Spleen (tissue), 11 donors: ENCODE measurements around the gene COL2A1. TPM values are rescaled to one million over a fixed set of nuclear protein-coding genes. Genes with fewer than 3 reads are reported as not detected.

Source experiments
- DNase-seq: peaks from one replicate; pipeline ENCODE4 v3.0.0-alpha.2; 2020
- H3K27ac ChIP-seq, 8 donors: fragments of 200-600 bp; sonication (generic) in 7 of 8; 1 replicate in 4 of 8; 2 replicates in 4 of 8; pipeline versions ENCODE4 v1.5.0 to v1.8.0; 2016 to 2021; ENCODE audit warnings: inconsistent platforms in 4 of 8, mild to moderate bottlenecking in 4 of 8, moderate library complexity in 1 of 8
- H3K27me3 ChIP-seq, 7 donors: fragments of 200-600 bp; sonication (generic) in 6 of 7; replicated peaks in 1 of 7; 1 replicate in 4 of 7; 2 replicates in 3 of 7; pipeline versions ENCODE4 v1.5.0 to v1.8.0; 2016 to 2021; ENCODE audit warnings: inconsistent platforms in 3 of 7, mild to moderate bottlenecking in 1 of 7
- H3K36me3 ChIP-seq, 6 donors: fragments of 200-600 bp; sonication (generic) in 5 of 6; 1 replicate in 4 of 6; 2 replicates in 2 of 6; pipeline versions ENCODE4 v1.5.0 to v1.8.0; 2016 to 2021; ENCODE audit warnings: inconsistent platforms in 2 of 6
- H3K4me1 ChIP-seq, 6 donors: fragments of 200-600 bp; sonication (generic) in 5 of 6; 1 replicate in 3 of 6; 2 replicates in 3 of 6; pipeline versions ENCODE4 v1.5.0 to v1.8.0; 2016 to 2021; ENCODE audit warnings: inconsistent platforms in 3 of 6
- H3K4me3 ChIP-seq, 8 donors: fragments of 200-600 bp; sonication (generic) in 7 of 8; 1 replicate in 4 of 8; 2 replicates in 4 of 8; pipeline versions ENCODE4 v1.5.0 to v1.8.0; 2016 to 2021; ENCODE audit warnings: inconsistent platforms in 4 of 8, mild to moderate bottlenecking in 4 of 8, moderate library complexity in 2 of 8
- H3K9me3 ChIP-seq, 8 donors: fragments of 200-600 bp; sonication (generic) in 7 of 8; 1 replicate in 4 of 8; 2 replicates in 4 of 8; pipeline versions ENCODE4 v1.5.0 to v1.8.0; 2016 to 2021; ENCODE audit warnings: inconsistent platforms in 4 of 8
- CTCF ChIP-seq, 11 experiments: fragments of 200-600 bp in 7 of 11; fragments of 450-650 bp in 4 of 11; sonication (generic) in 4 of 11; IDR thresholded peaks in 8 of 11; conservative IDR thresholded peaks in 3 of 11; 1 replicate in 7 of 11; 2 replicates in 4 of 11; pipeline versions ENCODE4 v1.4.0 to v1.8.0; 2016 to 2021; ENCODE audit warnings: antibody characterized with exemption in 11 of 11, inconsistent platforms in 4 of 11, mild to moderate bottlenecking in 1 of 11
- POLR2A ChIP-seq, 3 donors: fragments of 450-650 bp; IDR thresholded peaks; one replicate each; pipeline ENCODE4 v1.5.1; 2017; ENCODE audit warnings: antibody characterized with exemption in 3 of 3, mild to moderate bottlenecking in 1 of 3
- POLR2AphosphoS5 ChIP-seq, 3 donors: sonication (generic); formaldehyde crosslinking; IDR thresholded peaks; one replicate each; pipeline ENCODE4 v1.5.1; 2017; ENCODE audit warnings: antibody characterized with exemption in 3 of 3
- WGBS, 5 donors: extraction: QIAGEN DNeasy Blood & Tissue Kit in 3 of 5; methylation state at CpG; one replicate each; pipeline versions ENCODE4 v1.1.5 to v1.1.7; 2013 to 2018; 5-methylcytosine and 5-hydroxymethylcytosine counted together
- intact Hi-C: fragments of 100-400 bp; cut with DNase I; formaldehyde crosslinking; loops from one replicate; pipeline ENCODE4 v1.15.0; 2023; ENCODE audit warnings: low total_unique reads
- polyA plus RNA-seq, 3 donors: library from polyadenylated mRNA; stranded (reverse); fragments of 200-250 nt; gene quantifications; one replicate each; pipeline ENCODE4 v1.2.1, GENCODE V29; 2013
- total RNA-seq, 7 donors: library from RNA; depleted of rRNA in 3 of 7; stranded (reverse); fragments of >200 nt in 3 of 7; fragmentation: NEBNext Ultra II Directional in 4 of 7; extraction: Animal tissue kit (Norgen Biotek cat#: 25700) in 4 of 7; gene quantifications; one replicate each; pipeline versions ENCODE4 v1.1.0 to v1.2.1, GENCODE V29; 2016 to 2021
- donor health status: healthy with polysubstance abuse.
- donor health status: DM: no; HTN: no; CAD: no; lungs with moderate emphysema.
- donor health status: DM: no; HTN: no; CAD: no.
- donor health status: Bipolar disorder and iron deficiency.
- donor health status: healthy.
- donor health status: DM: no; HTN: no; CAD: no.
- donor health status: DM: yes; HTN: yes; CAD: no.

Gene COL2A1
- total and polyA plus RNA-seq, 10 donors: 0.37 to 0.49 (median 0.47) TPM; not detected in 7

- intact Hi-C loops: no loop called here
- WGBS, 5 donors: 78 to 87% (median 85%) methylated on average over 3 of the region's 3 CpGs
- TF ChIP-seq CTCF (IDR thresholded peaks at IDR 0.05 in 8 of 11, conservative IDR thresholded peaks at IDR 0.05 in 3 of 11) (no peak), POLR2A (IDR thresholded peaks at IDR 0.05) (no peak), POLR2AphosphoS5 (IDR thresholded peaks at IDR 0.05) (no peak)
- no peak for DNase-seq
- no peaks in the 10 kb centered on the region for H3K27me3 ChIP-seq
- peaks cover 0 to 65% (median 18%) of the 10 kb centered on the region in 6 donors for H3K36me3 ChIP-seq
- H3K27ac ChIP-seq: no peak overlapping the region
- H3K9me3 ChIP-seq: no peaks in the 10 kb centered on the region
- peaks cover 3 to 32% (median 17%) of the 10 kb centered on the region in 6 donors for H3K4me1 ChIP-seq
- H3K4me3 ChIP-seq: no peak overlapping the region
Observed at GRCh38 chr12:47969845-47970244, 34.4 kb downstream of the COL2A1 start.

DNA sequence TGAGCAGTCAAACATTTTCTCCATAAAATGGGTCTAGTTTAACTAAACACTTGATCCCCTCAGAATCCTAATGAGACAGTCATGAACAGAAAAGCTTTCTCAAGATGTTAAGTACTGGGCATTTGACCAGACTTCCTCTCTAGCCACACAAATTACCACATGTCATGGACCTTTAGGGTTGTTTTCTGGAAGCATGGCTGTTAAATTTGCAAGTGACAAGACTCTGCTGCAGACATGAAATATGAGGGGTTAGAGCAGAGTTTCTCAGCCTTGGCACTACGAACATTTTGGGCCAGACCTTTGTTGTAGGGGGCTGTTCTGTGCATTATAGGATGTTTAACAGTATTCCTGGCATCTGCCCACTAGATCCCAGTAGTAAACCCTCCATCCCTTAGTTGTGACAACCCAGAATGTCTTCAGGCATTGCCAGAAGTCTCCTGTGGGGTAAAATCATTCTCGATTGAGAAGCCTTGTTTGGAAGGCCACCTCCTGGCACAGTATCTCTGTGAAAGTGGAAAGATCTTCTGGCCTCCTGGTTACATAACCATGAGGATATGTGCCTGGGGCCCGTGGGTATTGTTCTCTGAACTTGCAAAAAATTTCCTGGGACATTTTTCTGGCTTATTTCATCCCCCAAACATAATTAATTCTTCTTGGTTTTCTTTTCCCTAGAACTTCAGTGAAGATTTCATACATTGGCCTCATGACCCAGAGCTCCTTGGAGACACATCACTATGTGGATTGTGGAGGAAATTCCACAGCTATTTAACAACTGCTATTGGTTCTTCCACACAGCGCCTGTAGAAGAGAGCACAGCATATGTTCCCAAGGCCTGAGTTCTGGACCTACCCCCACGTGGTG, 36.6 kb downstream of the COL2A1 start:
- H3K36me3 ChIP-seq: peaks cover 0 to 65% (median 18%) of the 10 kb centered on the region in 6 donors
- H3K27me3 ChIP-seq: no peaks in the 10 kb centered on the region
- no peak for DNase-seq
- intact Hi-C loops: no loop called here
- H3K4me3 ChIP-seq: no peak overlapping the region
- peaks cover 9 to 47% (median 34%) of the 10 kb centered on the region in 6 donors for H3K4me1 ChIP-seq
- H3K27ac ChIP-seq: peak overlapping the region in 4 of 8 donors; percentile 31 to 85 (median 53)
- no peak for TF ChIP-seq POLR2A (IDR thresholded peaks at IDR 0.05)
- TF ChIP-seq CTCF (IDR thresholded peaks at IDR 0.05 in 8 of 11, conservative IDR thresholded peaks at IDR 0.05 in 3 of 11): no peak
- TF ChIP-seq POLR2AphosphoS5 (IDR thresholded peaks at IDR 0.05): no peak
- no peaks in the 10 kb centered on the region for H3K9me3 ChIP-seq
- 50 to 77% (median 64%) methylated on average over 5 of the region's 5 CpGs for WGBS, 5 donors

GRCh38 chr12:47965581-47965980, 38.7 kb downstream of the COL2A1 start:
- peaks cover 0 to 55% (median 18%) of the 10 kb centered on the region in 6 donors for H3K36me3 ChIP-seq
- TF ChIP-seq POLR2AphosphoS5 (IDR thresholded peaks at IDR 0.05) (peak in 1 of 3 donors; percentile 76), CTCF (IDR thresholded peaks at IDR 0.05 in 8 of 11, conservative IDR thresholded peaks at IDR 0.05 in 3 of 11) (no peak)
- DNase-seq: no peak
- no peaks in the 10 kb centered on the region for H3K9me3 ChIP-seq
- H3K4me3 ChIP-seq: peak overlapping the region in 1 of 8 donors; percentile 81
- 67 to 77% (median 72%) methylated on average over 3 of the region's 3 CpGs for WGBS, 5 donors
- intact Hi-C loops: no loop called here
- peak overlapping the region in 6 of 8 donors; percentile 29 to 85 (median 79) for H3K27ac ChIP-seq
- H3K4me1 ChIP-seq: peaks cover 9 to 49% (median 34%) of the 10 kb centered on the region in 6 donors
- no peaks in the 10 kb centered on the region for H3K27me3 ChIP-seq

DNA sequence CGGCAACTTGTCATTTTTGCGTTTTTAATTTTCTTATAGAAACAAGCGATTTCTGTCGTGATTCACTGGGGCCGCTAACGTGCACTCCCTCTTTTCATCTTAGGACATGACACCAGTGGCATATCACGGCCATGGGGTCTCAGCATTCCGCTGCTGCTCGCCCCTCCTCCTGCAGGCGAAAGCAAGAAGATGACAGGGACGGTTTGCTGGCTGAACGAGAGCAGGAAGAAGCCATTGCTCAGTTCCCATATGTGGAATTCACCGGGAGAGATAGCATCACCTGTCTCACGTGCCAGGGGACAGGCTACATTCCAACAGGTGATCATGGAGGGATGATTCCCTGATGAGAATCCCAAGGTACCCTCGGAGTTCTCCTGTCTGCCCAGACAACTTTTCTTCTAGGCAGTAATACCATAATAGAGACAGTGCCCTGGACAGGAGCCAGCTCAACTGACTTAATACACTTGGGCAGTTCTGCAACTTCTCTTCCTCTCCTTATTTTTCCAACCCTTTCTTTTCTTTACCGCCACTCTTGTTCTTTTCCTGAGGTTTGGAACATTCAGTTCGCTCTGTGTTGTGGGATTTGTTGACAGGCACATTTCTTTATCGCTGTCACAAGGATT, 40.1 kb downstream of the COL2A1 start:
- WGBS, 5 donors: 16 to 26% (median 16%) methylated on average over 10 to 18 of the region's 18 CpGs
- TF ChIP-seq CTCF (IDR thresholded peaks at IDR 0.05 in 8 of 11, conservative IDR thresholded peaks at IDR 0.05 in 3 of 11): no peak
- TF ChIP-seq POLR2A (IDR thresholded peaks at IDR 0.05): no peak
- TF ChIP-seq POLR2AphosphoS5 (IDR thresholded peaks at IDR 0.05): peak in 1 of 3 donors; percentile 40
- H3K9me3 ChIP-seq: no peaks in the 10 kb centered on the region
- no peaks in the 10 kb centered on the region for H3K27me3 ChIP-seq
- H3K4me1 ChIP-seq: peaks cover 9 to 49% (median 34%) of the 10 kb centered on the region in 6 donors
- intact Hi-C loops: no loop called here
- peak; percentile 74 for DNase-seq
- H3K27ac ChIP-seq: peak overlapping the region in 6 of 8 donors; percentile 78 to 85 (median 80)
- H3K36me3 ChIP-seq: peaks cover 0 to 41% (median 17%) of the 10 kb centered on the region in 6 donors
- H3K4me3 ChIP-seq: peak overlapping the region; percentile 67 to 93 (median 82)
